ENCODE measurements around the gene AP3D1.

AP3D1 gene

DNA sequence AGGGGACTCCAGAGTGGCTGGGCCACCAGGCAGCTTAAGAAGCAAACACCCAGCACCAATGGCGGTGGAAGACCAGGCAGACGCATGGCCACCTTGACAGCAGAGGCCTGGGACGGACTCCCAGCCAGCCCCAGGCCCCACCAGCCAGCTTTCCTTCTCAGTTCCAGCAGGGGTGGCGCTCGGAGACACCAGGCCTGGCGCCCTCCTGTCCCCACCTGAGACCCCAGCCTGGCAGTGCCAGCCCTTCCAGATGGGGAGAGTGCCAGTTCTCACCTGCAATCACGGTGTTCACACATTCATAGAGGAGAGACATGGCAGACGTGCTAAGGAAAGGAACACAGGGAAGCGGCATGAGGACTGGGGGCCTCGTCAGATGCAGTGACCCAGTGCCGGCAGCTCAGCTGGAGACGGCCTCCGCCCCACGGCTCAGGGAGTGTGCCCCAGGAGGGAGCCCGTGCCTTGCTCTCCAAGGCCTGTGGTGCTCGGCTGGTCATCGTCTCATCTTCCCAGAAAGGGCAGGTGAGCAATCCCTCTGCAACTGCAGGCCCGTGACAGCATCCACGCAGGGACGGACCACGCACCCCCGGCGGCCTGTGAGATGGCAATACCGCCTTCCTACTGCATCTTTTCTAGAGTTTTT is 24.4 kb downstream of the AP3D1 start:
- DNase-seq = no peak

DNA sequence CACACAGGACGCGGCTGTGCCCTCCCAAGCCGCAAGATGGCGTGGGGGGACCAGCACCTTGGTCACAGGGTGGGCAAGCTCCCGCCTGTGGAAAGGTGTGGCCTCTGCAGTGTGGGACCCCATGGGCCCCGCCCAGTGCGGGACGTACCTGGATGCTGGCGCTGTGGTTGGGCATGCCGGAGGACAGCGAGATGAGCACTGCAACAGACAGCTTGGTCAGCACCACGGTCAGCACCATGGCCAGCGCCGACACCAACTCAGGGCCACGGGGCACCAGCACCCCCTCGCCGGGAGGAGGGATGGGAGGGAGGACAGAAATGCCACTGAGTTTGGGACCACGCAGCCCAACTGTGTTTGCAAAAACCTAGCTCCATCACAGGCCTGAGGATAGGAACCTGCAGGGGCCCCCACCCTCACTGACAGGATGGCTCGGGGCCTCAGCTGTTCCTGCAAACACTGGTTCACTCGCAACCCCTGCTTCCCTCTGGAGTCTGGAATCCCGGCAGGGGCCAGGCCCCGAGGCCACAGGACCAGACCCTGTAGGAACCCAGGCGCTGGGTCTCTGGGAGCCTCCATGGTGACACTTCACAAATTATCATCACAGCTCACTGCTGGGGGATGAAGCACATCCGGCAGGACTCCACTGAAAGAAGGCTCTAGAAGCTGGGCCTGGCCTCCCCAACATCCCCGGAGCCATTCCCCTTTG is 27.5 kb downstream of the AP3D1 start:
- no peak for DNase-seq

DNA sequence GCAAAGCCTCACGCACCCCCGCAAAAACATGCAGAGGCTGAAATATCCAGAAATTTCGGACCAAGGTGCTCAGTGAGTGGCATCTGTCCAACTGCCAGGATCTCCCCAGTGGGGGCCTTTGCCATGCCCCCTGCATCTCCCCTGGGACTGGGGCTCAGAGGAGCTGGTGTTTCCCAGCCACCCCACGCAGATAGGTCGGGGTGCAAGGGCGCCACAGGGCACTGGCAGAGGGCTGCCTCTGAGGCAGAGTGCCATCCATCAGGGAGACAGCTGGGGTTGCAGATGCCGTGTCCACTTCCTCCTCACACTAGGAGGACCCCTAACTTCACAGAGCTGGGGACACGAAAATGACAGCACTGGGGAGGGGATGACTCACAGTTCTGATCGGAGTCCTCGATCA is 28.4 kb downstream of the AP3D1 start:
- no peak for DNase-seq

DNA sequence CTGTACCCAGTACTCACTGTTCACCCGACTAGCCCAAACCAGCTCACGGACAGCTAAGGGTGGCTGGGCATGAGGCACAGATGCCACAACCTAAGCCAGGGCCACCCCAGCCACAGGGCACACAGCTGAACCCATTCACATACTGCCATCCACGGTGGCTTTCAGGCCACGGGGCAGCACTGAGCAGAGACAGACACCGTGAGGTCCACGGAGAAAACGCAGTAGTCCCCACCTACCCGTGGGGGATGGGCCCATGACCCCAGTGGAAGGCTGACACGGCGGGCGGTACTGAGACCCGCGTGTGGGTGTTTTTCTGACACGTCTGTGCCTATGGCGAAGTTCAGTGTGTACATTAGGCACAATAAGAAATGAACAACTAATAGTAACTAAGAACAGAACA is 29.1 kb downstream of the AP3D1 start:
- DNase-seq = no peak

DNA sequence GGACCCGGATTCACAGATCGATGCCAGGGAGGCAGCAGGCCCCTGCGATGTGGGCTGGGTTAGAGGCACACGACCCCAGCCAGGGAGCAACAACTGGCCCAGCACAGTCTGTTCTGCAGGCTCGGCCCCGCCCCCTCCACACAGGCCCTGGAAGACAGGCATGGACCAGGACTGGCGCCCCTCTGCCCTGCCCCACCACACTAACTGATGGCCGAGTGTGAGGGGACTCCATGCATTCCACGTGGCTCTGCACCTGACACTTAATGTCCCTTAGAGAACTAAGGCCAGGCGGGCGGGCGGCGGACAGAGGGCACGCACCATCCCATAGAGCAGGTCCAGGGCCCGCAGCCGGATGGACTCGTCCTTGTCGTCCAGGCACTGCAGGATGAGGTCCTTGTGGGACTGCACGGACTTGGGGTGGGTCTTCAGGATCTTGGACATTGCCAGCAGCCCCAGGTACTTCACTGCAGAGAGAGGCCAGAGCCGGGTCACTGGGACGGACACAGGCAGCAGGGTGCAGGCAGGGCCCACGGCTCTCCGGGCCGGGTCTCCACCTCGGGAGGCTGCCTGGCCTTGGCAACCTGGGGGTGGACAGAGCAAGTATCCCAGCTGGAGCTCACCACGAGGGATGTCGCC is 29.8 kb downstream of the AP3D1 start:
- no peak for DNase-seq

DNA sequence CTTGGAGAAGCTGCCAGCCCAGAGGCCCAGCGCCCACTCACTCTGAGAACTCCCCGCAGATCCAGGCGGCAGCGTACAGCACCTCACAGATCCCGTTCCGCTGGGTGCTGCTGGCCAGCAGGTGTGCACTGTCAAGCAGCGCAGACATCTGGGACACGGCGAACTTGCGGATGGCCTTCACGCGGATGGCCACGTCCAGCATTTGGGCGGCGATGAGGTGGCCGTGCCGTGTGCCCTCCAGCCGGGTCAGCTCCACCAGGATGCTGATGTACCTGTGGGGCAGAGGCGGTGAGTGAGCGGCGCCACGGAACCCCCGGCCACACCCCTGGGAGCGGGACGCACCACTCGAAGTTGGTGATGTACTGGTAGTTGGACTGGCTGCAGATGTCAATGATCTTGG is 30.5 kb downstream of the AP3D1 start:
- no peak for DNase-seq

DNA sequence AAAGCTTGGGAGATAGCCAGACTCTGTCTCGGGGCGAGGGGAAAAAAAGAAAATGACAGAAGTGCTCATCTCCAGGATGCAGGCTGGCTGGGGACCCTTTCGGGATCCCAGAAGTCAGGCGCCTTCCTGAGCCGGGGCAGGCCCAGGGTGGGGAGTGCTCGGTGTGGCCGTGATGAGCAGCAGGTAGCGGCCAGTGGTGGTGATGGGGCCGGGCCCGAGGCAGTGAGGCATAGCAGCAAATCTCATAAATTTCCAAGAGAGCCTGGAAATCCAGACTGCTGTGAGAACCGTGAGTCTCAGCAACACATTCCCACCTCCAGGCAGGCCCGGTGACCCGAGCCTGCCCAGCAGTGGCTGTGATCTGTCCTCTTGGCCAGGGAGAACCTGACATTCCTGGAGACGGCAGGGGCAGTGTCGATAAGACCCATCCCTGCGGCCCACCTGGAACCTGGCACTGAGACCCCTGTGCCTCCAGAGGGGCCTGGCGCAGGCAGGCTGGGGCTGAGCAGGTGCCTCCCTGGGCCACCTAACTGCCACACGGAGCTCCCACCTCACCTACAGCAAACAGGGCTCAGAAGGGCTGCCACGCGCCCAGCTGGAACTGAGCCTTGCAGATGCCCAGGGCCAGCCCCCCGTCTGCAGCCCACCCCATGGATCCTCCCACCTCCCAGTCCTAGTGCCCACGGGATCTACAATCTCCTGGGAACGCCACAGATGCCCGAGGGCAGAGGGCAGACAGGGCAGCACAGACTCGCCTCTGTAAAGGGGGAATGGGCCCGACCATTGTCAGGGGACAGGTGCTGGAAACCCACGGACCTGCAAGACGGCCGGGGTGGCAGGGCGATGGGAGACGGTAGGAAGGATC is 31.2 kb downstream of the AP3D1 start:
- no peak for DNase-seq

DNA sequence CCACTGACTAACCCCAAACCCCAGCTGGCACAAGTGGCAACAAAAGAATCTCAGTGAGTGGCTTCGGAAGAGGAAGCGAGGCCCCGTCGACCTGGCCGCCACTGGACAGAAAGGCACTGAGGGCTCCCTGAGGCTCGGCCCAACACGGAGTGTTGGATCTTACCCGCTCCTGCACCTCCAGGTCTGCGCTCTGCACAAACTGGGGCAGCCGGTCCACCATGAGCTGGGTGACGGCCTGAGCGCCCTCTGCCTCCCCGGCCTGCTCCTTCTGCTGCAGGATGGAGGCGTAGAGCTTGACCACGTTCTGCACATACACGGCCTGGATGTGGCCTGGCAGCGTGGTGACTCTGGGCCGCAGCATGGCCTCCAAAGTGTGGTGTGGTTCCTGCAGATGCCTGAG is 32.9 kb downstream of the AP3D1 start:
- no peak for DNase-seq

DNA sequence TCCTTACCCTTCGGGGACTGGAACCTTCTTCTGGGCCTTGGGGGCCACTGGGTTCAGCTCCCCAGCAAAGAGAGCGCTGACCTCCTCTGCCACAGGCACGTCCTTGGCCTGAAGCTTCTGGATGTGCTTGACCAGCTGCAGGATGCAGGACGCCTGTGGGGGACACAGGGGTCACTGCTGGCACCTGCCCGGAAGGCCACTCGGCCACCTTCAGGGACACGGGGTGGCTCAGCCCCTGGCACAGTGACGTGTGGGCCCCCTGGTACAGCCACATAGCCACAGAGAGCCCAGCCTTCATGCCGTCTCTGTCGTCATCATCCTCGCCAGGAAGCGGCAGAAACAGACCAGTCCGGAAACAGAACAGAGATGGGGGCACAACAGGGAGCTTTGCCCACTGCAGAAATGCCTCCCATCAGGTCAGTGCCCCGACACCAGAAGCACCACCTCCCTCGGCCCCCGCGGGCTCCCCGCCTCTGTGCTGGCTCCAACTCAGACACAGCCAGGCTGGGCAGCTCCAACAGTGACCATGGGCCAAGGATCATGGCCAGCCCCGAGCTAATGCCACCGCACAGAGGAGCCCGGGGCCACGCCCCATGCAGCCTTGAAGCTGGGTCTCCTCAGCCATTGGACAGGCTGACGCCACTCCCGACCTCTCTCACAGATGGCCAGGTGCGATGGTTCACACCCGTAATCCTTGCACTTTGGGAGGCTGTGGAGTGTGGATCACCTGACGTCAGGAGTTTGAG is 34.0 kb downstream of the AP3D1 start:
- DNase-seq = no peak

DNA sequence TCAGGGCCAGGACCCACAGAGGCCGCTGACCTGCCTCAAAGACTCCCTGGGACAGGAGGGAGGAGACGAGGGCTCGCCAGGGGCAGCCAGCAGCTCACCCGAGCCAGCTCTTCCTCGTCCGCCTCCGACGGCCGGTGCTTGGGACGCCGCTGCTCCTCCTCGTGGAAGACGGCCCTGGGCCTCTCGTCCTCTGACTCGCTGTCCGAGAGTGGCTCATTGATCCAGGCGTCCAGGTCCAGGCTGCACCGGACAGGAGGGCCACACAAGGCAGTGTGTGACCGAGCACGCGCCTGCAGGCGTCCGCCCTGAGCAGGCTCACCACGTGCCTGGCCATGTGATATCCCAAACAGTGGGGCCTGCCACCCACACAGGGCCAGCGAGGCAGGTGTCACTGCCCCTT is 34.9 kb downstream of the AP3D1 start:
- DNase-seq = no peak

DNA sequence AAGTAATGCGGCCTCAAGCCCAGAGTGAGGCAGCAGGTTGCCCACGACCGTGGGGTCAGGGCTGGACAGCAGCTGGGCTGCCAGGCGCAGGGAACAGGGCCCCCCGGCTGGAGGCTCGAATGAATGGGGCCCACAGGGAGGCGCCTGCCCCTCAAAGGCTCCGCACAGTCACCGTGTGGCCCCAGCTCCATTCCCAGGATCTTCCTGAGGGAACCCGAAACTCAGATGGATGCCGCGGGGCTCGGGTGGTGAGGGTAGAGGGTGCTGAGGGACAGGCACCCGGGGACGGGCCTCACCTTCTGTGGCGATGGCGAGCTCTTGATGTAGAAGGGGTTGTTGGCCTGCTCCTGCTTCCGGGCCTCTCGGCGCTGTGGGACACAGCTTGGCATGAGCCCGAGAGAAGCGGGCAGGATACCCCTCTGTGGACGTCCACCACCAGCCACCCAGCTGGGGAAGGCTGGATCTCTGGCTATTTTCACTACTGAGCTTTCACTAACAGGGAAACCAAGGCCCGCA is 35.4 kb downstream of the AP3D1 start:
- DNase-seq = no peak

DNA sequence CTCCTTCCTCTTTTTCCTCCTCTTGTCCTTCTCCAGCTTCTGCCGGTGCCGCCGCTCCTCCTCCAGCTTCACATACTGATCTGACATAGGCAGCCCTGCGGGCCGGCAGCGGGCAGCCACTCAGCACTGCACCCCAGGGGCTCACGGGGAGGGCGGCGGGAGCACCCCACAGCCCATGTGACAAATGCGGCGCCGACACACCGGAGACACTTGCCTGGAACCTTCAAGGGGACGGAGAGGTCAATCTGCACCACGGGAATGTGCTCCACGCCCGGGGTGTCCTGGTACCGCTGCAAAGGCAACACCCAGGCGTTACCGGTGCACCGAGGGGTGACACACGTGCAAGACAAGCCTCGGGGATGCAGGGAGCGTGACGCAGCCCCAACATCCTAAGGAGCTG is 36.0 kb downstream of the AP3D1 start:
- DNase-seq = no peak

DNA sequence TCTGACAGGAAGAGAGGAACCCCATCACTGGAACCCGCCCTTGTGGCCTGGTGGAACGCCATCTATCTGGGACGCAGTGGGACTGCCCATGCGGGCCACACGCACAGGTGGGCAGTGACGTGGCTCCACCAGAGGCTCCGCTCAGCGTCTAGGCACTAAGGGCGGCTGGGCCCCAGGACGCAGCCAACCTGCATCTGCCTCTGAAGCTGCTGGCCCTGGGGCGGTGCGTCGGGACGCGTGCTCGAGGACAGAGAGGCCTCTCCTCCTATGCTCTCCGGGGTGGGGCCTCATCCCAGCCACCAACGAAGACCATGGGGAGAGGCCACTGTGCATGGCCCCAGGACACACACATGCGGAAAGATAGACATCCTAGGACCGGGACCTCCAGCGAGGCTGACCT is 36.5 kb downstream of the AP3D1 start:
- no peak for DNase-seq

DNA sequence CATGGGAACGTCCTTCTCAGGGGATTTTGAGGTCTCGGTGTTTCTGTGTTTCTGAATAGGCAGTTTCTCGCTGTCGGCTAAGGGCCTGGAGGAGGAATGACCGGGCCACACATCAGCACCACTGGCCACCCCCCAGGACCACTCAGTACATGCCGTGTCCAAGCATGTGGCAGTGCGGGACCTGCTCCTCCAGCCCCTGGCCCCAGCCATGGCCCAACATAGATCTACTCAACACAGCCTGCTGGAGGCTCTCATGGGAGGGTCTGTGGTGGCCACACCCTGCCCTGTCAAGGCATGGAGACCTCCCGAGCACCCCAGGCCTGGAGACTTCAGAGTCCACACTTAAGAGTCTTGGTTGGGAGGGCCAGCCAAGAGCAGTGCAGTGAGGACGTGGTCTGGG is 37.1 kb downstream of the AP3D1 start:
- DNase-seq = no peak

DNA sequence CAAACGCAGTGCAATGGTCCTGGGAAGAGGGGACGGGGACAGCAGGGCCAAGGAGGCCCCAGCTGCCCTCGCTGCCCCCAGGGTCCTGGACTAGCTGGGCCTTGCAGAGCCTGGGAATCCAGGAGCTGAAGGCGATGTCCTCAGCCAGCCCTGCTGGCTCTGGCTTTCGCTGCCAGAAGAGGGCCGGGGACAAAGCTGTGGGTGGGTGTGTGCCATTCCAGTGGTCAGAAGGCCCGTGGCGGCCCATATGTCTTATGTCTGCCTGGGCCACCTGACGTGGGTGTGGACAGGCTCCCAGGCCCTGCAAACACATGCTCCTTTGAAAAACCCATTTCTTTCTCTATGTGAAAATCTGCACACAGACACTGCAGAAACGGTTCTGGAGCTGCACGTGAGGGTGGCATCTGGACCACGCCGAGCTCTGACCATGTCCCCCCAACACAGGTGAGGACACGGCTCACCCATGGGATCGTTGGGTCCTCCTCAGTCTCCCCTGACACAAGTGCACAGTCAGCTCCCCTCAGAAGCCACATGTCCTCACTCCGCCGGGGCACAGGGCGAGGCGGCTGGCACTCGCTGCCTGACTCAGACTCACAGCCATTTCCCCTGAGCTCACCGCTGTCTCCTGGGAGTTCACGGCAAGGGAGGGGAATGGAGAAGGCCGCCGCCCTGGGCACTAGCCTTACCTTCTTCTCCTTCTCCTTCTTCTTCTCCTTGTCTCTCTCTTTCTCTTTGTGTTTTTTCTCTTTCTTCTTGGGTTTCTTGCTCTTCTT is 37.7 kb downstream of the AP3D1 start:
- no peak for DNase-seq

DNA sequence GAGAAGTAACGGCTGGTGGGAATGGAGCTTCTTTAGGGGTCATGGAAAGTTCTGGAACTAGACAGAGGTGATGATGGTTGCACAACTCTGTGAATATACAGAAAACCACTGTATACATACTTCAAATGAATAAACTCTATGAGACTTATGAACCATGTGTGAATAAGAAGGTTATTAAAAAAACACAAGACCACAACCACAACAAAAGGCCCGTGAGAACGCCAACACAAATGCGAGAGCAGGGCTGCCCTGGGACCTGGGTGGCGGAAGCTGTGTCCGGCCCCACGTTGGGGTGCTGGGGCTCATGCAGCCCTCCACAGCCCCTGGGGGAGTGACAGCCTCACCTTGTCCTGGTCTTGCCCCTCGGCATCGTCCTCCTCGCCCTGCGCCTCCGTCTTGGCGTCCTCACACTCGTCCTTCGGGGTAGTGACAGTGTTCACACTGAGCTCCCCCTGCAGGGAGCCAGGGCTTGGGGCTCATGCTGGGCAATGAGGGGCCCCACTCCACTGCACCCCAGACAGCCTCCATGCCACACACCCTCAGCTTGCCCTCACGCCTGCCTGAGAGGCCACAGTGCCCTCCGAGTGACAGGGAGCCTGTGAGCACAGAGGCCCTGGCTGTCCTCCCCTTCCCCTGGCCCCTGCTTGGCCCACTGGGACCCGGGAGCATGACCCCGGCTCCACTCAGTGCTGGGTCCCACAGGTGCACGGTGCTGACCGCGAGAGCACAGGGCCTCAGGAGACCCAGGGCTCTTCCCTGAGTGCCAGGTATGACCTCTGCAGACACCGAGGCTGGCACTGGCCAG is 38.6 kb downstream of the AP3D1 start:
- DNase-seq = no peak

DNA sequence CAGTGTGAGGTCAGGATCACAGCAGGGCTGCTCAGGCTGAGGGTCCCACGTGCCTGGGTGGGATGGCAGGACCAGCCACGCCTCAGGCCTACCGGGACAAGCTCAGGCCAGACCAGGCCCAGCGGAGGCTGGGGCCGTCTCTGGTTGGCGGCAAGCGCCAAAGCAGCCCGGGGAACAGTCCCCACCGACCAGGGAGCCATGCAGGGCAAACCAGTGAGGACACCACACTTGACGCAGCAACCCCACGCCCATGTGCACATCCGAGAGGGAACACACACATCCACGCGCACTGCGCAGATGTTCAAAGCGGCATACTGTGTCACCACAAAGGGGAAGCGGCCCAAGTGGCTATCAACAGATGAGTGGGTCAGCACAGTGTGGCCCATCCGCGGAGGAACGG is 39.5 kb downstream of the AP3D1 start:
- no peak for DNase-seq

DNA sequence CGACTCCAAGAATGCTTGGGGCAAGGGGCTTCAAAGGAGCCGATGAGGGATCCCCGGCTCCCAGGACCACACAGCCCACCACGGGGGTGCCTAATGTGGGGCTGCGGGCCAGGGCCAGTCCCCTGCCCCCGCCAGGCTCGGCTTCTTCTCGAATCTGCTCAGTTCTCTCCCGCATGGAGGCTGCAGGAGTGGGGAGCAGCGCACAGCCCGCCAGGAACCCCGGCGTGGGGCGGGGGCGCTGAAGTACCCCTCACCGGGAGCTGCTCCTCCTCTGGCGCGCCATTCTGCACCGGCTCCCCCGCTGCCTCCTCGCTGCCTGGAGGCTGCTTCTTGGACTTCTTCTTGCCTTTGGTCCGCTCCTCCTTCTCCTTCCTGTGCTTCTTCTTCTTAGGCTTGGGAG is 39.9 kb downstream of the AP3D1 start:
- no peak for DNase-seq

DNA sequence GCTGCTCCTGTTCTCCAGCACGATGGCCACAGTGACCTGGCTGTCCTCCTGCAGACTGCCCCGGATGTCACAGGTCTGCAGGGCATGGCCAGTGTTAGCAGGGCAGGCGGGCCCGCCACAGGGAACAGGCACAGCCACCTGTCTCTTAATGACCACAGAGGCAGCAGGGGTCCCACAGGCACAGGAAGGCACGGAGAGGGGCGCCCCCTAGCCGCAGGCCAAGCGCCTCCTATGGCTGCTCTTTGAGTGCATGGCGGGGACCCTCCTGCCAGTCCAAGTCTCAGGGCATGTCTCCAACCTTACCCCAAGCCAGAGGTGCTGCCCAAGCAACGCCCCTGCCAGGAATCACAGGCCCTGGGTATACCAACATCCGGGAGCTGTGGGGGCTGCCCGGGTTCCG is 40.5 kb downstream of the AP3D1 start:
- no peak for DNase-seq

DNA sequence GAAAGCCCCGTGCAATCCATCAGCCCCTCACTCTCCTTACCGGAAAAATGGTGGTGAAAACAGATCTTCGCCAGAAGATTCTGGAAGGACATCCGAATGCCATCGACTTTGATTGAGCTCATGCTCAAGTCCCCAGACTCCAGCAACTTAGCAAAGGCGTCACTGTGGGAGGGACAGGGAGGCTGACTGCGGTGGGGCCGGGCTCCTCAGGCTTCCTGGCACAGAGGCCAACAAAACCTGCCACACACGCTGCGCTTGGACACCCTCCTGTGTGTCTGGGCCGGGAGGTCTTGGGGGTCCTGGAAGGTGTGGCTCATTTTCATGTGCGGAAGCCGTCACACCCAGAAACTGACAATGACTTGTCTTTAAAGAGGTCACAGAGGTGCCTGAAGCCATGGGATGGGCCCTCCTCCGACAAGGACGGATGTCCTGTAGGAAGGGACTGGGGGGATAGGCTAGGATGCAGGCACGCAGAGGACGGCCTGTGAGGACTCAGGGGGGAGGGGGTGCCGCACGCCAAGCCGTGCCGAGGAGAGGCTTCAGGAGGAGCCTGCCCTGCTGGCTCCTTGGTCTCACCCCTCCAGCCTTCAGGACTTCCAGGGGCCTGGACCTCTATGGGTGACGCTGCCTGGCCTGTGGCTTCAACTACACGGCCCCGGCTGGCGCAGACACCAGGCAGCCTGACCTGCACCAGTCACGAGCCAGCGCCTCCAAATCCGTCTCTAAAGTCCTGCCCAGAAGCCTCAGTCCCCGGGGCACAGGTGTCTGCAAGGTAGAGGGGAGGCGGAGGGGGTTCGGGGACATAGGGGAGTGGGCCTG is 42.1 kb downstream of the AP3D1 start:
- no peak for DNase-seq

Data from fibroblast of skin of abdomen (primary cell).